Fibroblast of the aortic adventitia (primary cell): ENCODE data around the gene PPIE. TPM values are rescaled to one million over a fixed set of nuclear protein-coding genes. Genes with fewer than 3 reads are reported as not detected.

ENCODE experiments used
- DNase-seq: peaks from one replicate; pipeline ENCODE4 v3.0.0-alpha.2; 2010; ENCODE audit warnings: low read depth
- H3K4me3 ChIP-seq: 2 replicates; pipeline ENCODE4 v1.5.1; 2011; ENCODE audit warnings: low read depth, mild to moderate bottlenecking, control low read depth, low read length, moderate library complexity
- CTCF ChIP-seq: IDR thresholded peaks from 2 replicates; pipeline ENCODE4 v1.5.1; 2011; ENCODE audit warnings: mild to moderate bottlenecking, low read length, control low read depth, inconsistent platforms; ENCODE audit not compliant: insufficient read depth
- total RNA-seq: library from RNA; depleted of rRNA; stranded (reverse); fragments of >200 nt; gene quantifications from 2 replicates; pipeline ENCODE4 v1.2.3, GENCODE V29; 2012; ENCODE audit warnings: low replicate concordance

PPIE gene
- total RNA-seq, 1 donor: 28.4 TPM

- H3K4me3 ChIP-seq: no peak overlapping the region
- no peak for TF ChIP-seq CTCF
- DNase-seq: no peak
These were observed 46.3 kb upstream of the PPIE start for GRCh38 chr1:39692152-39693074.

GRCh38 chr1:39694026-39694425, 44.7 kb upstream of the PPIE start:
- DNase-seq: no peak
- TF ChIP-seq CTCF: no peak
- H3K4me3 ChIP-seq: no peak overlapping the region

GRCh38 chr1:39695016-39695415, 43.7 kb upstream of the PPIE start:
- no peak overlapping the region for H3K4me3 ChIP-seq
- TF ChIP-seq CTCF: no peak
- peak; percentile 14 for DNase-seq

- no peak for DNase-seq
- TF ChIP-seq CTCF: no peak
- H3K4me3 ChIP-seq: no peak overlapping the region
These were observed 42.2 kb upstream of the PPIE start for GRCh38 chr1:39696448-39696847.

GRCh38 chr1:39698568-39698967, 40.1 kb upstream of the PPIE start:
- no peak for DNase-seq
- TF ChIP-seq CTCF: no peak
- H3K4me3 ChIP-seq: no peak overlapping the region

- no peak overlapping the region for H3K4me3 ChIP-seq
- TF ChIP-seq CTCF: peak; percentile 31
- DNase-seq: no peak
These were observed 39.3 kb upstream of the PPIE start for GRCh38 chr1:39699419-39699818.

- TF ChIP-seq CTCF: no peak
- DNase-seq: no peak
- H3K4me3 ChIP-seq: no peak overlapping the region
These were observed 38.3 kb upstream of the PPIE start for GRCh38 chr1:39700348-39700747.
